HL-60/S4 treated with phorbol 12-myristate 13-acetate at 8.2 ng/mL for 4 days and 3 days (cell line): ENCODE results near the gene SEZ6.

ENCODE experiments used
- in situ Hi-C: fragments of 300-500 bp; cut with MboI; formaldehyde crosslinking; loops from 2 replicates; pipeline ENCODE4 v1.15.0; 2022; ENCODE audit warnings: low sequenced_read_pairs

Gene SEZ6

DNA sequence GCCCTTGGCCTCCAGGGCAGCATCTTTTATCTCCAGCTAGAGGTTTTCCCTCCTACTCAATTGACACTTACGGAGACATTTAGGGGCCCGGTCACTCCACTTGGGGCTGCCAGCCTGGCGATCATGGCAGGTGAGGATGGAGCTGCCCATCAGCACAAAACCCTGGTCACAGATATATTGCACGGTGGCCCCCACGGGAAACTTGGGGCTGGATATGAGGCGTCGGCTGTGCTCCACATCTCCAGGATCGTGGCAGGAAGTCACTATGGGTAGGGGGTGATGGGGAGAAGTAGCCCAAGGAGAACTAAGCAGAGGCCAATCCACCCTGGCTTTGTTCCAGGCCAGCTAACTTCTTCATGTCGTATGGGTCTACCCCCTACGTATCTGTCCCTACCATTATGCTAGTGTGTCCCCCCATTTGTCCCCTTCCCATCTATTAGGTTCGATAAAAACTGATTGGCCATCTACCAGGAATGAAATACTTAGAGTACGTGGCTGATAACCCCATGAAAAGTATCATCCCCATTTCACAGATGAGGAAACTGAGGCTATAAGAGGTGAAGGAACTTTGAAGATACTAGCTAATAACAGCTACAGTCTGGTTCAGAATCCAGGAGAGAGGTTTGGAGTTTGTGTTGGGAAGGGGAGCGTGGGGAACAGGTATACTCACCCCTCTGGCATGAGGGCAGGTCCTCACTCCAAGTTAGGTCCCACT is 48.4 kb downstream of the SEZ6 start:
- in situ Hi-C loops, result no loop called here

- in situ Hi-C loops, result no loop called here
Measured at GRCh38 chr17:28956861-28957260, 49.0 kb downstream of the SEZ6 start.

DNA sequence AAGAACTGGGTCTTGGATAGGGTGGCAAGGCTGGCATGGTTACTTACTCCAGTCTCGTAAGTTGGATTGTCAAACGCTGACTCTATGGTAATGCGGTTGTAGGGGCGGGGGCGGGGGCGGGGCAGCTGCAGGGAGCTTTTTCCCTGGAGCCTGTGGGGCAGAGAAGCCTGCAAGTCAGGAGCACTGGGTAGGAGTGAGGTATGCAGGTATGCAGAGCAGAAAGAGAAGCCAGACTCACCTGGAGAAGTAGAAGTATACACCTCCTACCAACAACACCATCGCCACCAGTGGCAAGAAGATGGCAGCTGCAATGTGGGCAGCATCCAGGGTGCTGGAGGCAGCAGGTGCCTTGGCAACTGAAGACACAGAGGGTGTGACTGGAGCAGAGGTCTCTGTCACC is 49.7 kb downstream of the SEZ6 start:
- in situ Hi-C loops, result no loop called here

- in situ Hi-C loops, result no loop called here
Measured at GRCh38 chr17:28955408-28955807, 50.4 kb downstream of the SEZ6 start.

- in situ Hi-C loops, result no loop called here
Measured at GRCh38 chr17:28954886-28955285, 50.9 kb downstream of the SEZ6 start.

DNA sequence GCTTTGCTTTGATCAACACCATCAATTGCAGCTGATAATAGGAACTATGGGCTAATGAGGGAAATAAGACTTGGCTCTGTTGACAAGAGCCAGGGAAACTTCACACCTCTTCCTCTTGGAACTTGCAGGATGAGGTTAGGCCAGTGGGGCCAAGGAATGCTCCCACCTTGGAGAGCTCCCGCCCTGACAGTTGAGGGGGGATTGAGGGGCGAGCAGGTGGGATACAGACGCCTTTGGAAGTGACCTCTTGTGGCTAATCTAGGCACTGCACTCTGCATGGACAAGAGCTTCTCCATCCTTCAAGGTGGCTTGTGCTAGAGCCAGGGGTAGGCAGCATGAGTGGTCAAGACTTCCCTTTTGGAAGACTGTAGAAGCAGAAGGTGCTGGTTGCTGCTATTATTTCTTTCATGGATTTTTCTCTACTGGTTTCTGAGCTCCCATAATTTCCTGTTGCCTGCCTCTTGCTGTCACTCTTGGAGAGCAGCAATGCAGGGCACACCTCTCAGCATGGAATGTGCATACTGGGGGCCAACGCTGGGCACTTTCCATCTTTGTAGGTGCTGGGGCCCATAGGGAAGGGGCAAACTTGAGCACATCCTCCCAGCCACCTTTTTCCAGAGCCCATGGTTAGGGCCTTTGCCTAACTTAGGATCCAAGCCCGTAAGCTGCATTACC is 52.3 kb downstream of the SEZ6 start:
- in situ Hi-C loops, result no loop called here

DNA sequence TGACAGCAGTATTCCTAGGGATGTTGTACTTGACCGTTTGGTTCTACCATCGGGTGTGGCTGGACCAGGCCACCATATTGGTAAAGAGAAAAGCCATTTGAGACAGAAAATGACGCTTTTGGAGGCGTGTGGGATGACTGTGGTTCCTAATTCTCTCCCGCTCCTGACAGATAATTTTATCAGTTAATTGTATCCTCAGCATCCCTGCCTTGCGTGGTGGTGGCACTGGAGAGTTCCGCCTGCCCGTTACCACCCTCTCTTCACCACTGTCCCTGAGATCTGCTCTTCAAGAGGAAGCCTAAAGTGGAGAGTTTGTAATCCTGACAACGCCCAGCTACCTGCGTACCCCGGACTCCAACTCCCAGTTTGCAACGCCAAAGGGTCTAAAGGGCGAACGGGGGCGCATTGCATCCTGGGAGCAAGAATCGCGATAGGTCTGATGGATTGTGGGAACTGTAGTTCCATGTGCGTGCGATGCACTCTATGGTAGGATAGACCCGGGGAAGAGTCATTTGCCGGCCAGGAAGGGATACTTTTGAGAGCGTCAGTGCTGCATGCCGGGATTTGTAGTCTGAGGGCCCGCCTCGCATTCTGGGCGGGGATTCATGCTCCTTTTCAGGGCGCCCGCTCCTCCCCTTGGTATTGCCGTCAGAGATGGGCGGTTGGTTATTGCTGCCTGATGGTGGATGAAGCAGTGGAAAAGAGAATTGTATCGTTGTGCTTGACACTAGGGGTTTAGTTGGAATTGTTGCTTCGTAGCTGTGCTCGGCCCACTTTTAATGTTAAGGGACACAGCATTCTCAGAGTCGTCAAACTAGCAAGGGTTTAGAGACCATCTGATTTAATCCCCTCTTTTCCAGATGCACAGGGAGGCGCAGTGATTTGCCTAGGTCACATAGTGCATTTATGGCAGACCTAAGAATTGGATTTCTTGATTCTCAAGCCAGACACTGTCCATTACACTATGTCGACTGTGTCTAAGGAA is 53.5 kb downstream of the SEZ6 start:
- in situ Hi-C loops, result no loop called here

DNA sequence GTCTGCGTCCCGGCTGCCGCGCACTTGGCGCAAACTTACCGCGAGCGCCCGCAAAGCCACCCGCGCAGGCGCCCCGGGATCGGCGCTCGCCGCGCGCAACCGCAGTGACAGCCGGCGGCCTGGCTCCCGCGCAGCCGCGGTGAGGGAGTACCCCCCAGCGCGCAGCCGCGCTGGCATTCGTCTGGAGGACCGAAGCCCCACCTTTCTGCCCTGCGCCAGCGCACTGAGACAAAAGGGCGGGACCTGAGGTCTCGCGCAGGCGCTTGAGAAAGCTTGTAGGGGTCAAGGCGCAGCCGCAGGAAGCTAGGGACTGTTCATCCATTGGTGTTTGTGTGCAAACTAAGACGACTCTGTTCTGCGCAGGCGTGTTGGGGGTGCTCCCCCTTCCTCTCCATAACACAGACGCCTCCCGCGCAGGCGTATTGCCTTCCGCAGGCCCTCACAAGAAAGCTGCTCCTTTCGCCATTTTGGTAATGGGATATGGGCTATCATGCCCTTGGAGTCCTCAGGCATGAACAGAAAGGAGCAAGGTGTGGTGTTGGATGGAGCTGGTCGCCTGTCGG is 54.3 kb downstream of the SEZ6 start, which contains the start of gene PHF12:
Gene PHF12 (minus strand): TSS at position 91 of the 563 bp plus-strand sequence. CDS start 558 bp downstream, outside the sequence.
- in situ Hi-C loops, result no loop called here

GRCh38 chr17:28950752-28951427 is 54.9 kb downstream of the SEZ6 start:
- in situ Hi-C loops, result no loop called here

DNA sequence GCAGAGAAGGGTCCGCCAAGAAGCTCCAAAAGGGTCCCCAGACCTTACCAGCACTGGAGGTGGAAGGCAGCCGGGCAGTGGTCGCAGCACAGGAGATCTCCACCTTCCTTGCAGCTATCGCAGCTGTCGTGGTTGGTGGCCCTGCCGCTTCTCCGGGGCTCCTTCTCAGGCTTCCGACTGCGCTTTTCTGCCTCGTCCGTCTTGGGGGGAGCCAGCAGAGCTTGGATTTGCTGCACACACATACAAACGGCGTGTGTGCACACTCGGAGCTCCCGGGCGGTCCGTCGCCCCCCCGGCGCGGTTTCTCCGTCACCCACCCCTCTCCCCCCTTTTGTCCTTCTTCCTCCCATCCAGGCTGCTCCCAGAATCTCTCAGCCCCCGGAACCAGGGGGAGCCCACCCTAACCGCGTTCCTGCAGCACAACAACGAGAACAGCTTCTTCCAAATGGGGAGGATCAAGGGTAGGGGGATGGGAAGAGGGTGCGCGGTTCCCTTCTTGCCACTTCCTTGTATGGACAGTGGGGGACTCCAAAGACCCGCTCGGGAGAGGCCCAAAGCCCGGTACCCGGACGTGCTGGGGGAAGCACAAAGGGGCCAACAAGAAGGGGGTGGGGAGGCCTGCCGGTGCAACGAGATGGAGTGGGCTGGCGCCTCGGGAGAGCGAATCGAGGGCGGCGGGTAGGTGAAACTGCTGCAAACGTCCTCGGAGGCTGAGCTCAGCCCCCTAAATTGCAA is 55.6 kb downstream of the SEZ6 start:
- in situ Hi-C loops, result no loop called here

- in situ Hi-C loops, result no loop called here
Measured at GRCh38 chr17:28949185-28950016, 56.4 kb downstream of the SEZ6 start.

GRCh38 chr17:28948873-28949184 is 57.0 kb downstream of the SEZ6 start:
- in situ Hi-C loops, result no loop called here

- in situ Hi-C loops, result no loop called here
Measured at GRCh38 chr17:28948342-28948741, 57.5 kb downstream of the SEZ6 start.

- in situ Hi-C loops, result no loop called here
Measured at GRCh38 chr17:28947639-28948038, 58.2 kb downstream of the SEZ6 start.

DNA sequence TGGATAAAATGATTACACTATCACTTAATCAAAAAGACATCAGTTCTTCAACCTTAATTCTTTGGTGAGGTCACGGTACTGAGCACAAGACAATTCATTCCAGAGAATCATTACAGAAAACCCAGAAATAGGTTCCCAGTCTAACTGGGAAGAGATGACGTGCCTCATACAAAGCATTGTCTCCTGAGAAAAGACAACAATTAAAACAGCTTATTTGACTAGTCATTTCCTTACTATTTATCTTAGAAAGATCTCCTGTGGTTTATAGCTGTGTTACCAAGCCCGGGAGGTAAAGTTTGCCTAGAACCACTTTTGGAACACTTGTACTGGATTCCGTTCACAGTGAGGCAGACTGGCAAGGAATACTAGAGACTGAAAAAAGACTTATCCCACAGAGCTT is 59.6 kb downstream of the SEZ6 start:
- in situ Hi-C loops, result no loop called here

- in situ Hi-C loops, result no loop called here
Measured at GRCh38 chr17:28944862-28945741, 60.7 kb downstream of the SEZ6 start.

DNA sequence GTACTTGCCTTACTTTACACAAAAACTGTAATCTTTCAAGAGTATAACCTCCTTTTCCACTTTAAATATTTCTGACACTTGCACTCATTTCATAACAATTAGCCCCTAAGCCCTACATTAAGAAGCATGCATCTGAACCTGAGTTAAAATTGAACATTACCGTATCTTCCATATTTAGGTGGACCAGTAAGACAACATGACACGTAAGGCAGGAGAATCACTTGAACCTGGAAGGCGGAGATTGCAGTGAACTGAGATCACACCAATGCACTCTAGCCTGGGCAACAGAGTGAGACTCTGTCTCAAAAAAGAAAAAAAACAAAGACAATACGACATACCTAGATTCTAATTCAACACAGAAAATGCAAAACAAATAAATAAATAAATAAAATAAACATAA is 61.5 kb downstream of the SEZ6 start:
- in situ Hi-C loops, result no loop called here

- in situ Hi-C loops, result no loop called here
Measured at GRCh38 chr17:28942925-28943324, 62.9 kb downstream of the SEZ6 start.
